ENCODE data around the gene PDCD1.

GRCh38 chr2:241818229-241818942, 40.3 kb downstream of the PDCD1 start:
- TF ChIP-seq CTCF (optimal IDR thresholded peaks at IDR 0.05 in 1 of 3, IDR thresholded peaks at IDR 0.05 in 1 of 3, conservative IDR thresholded peaks at IDR 0.05 in 1 of 3; ENCODE audit: extremely low read depth in 1 of 3, insufficient read depth in 2 of 3, low read length in 3 of 3), result no peak
- no peak for TF ChIP-seq EZH2 (IDR thresholded peaks at IDR 0.05; ENCODE audit: low read length)

All from keratinocyte (primary cell).